ENCODE results near the gene SLC43A3. TPM values are rescaled to one million over a fixed set of nuclear protein-coding genes. Genes with fewer than 3 reads are reported as not detected.

The SLC43A3 gene
- total and polyA plus RNA-seq, 9 of the 15 experiments (the other 6 are each of a cell fraction or from before 2014, with no cell fraction given): 63.7 to 281 (median 139) TPM

DNA sequence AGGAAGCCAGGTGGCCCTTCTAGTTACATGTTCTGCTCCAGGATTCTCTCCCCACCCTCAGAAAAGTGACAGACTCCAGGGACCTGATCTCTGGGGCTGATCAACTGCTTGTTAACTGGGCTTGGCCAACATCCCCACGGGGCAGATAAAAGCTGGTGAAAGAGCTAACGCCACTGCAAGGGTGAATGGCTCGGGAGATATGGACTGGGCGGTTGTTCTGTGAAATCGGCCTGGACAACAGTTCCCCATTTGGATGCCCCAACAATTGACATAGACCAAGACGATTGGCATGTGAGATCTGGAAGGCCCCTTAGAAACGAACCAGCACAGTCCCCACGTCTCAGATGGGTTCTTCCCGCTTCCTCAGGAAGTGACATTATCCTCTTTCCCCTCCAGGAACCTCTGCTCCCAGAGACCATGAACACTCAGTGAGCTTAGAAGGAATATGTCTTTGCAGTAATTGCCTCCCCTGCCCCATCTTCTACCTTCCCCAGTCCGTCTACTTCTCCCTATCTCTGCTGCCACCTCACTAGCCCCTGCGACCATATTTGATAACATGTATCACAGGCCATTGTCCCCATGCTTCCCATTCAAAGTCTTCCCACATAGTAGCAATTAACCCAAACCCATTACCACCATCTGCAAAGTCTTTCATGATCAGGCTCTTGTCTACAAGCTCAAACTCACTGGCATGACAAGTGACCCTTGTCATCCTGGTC, 30.9 kb downstream of the SLC43A3 start:
- Histone ChIP-seq H4K20me1 (replicated peaks; ENCODE audit: control insufficient read depth, insufficient read depth, low read length) (no peaks in the 10 kb centered on the region), H3K4me1 (replicated peaks in 1 of 2; ENCODE audit: control insufficient read depth in 2 of 2, insufficient read depth in 2 of 2, low read length in 2 of 2) (peaks cover 35 to 54% of the 10 kb centered on the region in 2 experiments), H3K36me3 (ENCODE audit: control insufficient read depth, insufficient read depth, low read length) (no peaks in the 10 kb centered on the region), H3K27me3 (ENCODE audit: control insufficient read depth in 2 of 2, insufficient read depth in 2 of 2, low read length in 2 of 2) (no peaks in the 10 kb centered on the region), H3K27ac (ENCODE audit: extremely low read depth, low read depth, low read length) (peak overlapping the region; percentile 76), H3K79me2 (ENCODE audit: control insufficient read depth, insufficient read depth, low read length) (no peaks in the 10 kb centered on the region), H2AFZ (ENCODE audit: low read depth, low read length) (peak overlapping the region; percentile 85), H3K9me1 (ENCODE audit: control insufficient read depth, insufficient read depth, low read length) (no peaks in the 10 kb centered on the region), H3K9ac (ENCODE audit: insufficient read depth in 1 of 2, low read depth in 2 of 2, low read length in 2 of 2) (peak overlapping the region; percentile 46 to 81; a peak in 3 of 4 replicates), H3K4me2 (ENCODE audit: insufficient read depth, low read length) (peak overlapping the region; percentile 72), H3K9me3 (replicated peaks; ENCODE audit: control insufficient read depth, insufficient read depth, low read depth, low read length) (no peaks in the 10 kb centered on the region), H3K4me3 (no peak overlapping the region)
- BruUV-seq (replicated peaks): no TSS peak
- intact Hi-C loops (cut with micrococcal nuclease) (no loop called here), in situ Hi-C loops (cut with MboI) (no loop called here)
- CTCF ChIA-PET (ENCODE audit: low intra/inter-chr PET ratio): no interaction called here
- peak; percentile 79 for ATAC-seq
- peak; percentile 82 for FAIRE-seq
- POLR2A ChIA-PET: interaction anchor here (0.5 to 1.2 kb wide), 8 partner anchors 8 to 1181 kb away, joined by 3 to 8 read pairs (median 4); partner anchors contain the start of gene SELENOH
- peak; percentile 40 to 85 (median 60) for DNase-seq (ENCODE audit: extremely low read depth in 1 of 4, low spot score in 3 of 4)
- 4% methylated on average over 11 of the region's 11 CpGs for WGBS (ENCODE audit: insufficient coverage, low coverage, missing lambda C conversion rate)
- TF ChIP-seq RNF2 (IDR thresholded peaks at IDR 0.05): peak; percentile 48; the same call in 1 of the 2 replicates
- TF ChIP-seq, protein P1, sequence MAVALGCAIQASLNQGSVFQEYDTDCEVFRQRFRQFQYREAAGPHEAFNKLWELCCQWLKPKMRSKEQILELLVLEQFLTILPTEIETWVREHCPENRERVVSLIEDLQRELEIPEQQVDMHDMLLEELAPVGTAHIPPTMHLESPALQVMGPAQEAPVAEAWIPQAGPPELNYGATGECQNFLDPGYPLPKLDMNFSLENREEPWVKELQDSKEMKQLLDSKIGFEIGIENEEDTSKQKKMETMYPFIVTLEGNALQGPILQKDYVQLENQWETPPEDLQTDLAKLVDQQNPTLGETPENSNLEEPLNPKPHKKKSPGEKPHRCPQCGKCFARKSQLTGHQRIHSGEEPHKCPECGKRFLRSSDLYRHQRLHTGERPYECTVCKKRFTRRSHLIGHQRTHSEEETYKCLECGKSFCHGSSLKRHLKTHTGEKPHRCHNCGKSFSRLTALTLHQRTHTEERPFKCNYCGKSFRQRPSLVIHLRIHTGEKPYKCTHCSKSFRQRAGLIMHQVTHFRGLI (CRISPR knock-in tag; IDR thresholded peaks at IDR 0.05): peak; percentile 41; the same call in 1 of the 2 replicates
- TF ChIP-seq KLF16 (IDR thresholded peaks at IDR 0.05): peak; percentile 73; the same call in 1 of the 2 replicates
- TF ChIP-seq TEAD4 (IDR thresholded peaks at IDR 0.05; ENCODE audit: low read length): peak; percentile 81
- no peak for TF ChIP-seq TEAD4 (CRISPR knock-in tag; IDR thresholded peaks at IDR 0.05; ENCODE audit: borderline replicate concordance)
- no peak for TF ChIP-seq ZNF318 (IDR thresholded peaks at IDR 0.05; ENCODE audit: borderline replicate concordance in 1 of 2, low read depth in 1 of 2)
- TF ChIP-seq NR2C2 (CRISPR knock-in tag; IDR thresholded peaks at IDR 0.05): no peak
- peak; percentile 19; the same call in 1 of the 2 replicates for TF ChIP-seq NR2C2 (tag; IDR thresholded peaks at IDR 0.05)
- 0 out of 2 replicates have a peak, but pooled peaks have one; percentile 21 for TF ChIP-seq HSF4 (CRISPR knock-in tag; IDR thresholded peaks at IDR 0.05; ENCODE audit: borderline replicate concordance)
- TF ChIP-seq GATA2 (CRISPR knock-in tag; IDR thresholded peaks at IDR 0.05): peak; percentile 61
- TF ChIP-seq NCOR1 (IDR thresholded peaks at IDR 0.05): peak; percentile 80
- TF ChIP-seq CREB1 (IDR thresholded peaks at IDR 0.05): no peak
- no peak for TF ChIP-seq CREB1 (CRISPR knock-in tag; IDR thresholded peaks at IDR 0.05)

Data from K562 (cell line).